ENCODE data around the gene RGMA. TPM values are rescaled to one million over a fixed set of nuclear protein-coding genes. Genes with fewer than 3 reads are reported as not detected.

The RGMA gene
- total and polyA plus RNA-seq, 2 experiments from 2014 or later = 2.5 to 2.7 TPM

DNA sequence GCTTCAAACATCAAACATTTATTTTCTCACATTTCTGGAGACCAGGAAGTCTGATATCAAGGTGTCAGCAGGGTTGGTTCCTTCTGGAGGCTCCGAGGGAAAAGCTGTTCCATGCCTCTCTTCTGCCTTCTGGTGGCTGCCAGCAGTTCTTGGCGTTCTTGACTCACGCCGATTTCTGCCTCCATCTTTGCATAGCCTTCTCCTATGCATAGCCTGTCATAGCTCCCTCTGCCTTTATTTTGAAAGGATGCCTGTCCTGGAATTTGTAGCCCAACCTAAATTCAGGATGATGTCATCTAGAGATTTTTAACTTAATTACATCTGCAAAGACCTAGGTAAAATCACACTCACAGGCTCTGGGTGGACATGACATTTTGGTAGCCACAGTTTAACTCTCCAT, 70.4 kb downstream of the RGMA start:
- no peak for DNase-seq (ENCODE audit: low spot score)
- Histone ChIP-seq H3K4me1 (ENCODE audit: insufficient read depth) (no peaks in the 10 kb centered on the region), H3K4me2 (no peak overlapping the region), H2AFZ (no peak overlapping the region), H3K27me3 (no peaks in the 10 kb centered on the region), H3K79me2 (peaks cover 52% of the 10 kb centered on the region), H3K9me3 (ENCODE audit: low read depth) (no peaks in the 10 kb centered on the region), H3K27ac (no peak overlapping the region), H3K36me3 (replicated peaks; ENCODE audit: insufficient read depth, low read depth) (peaks cover 8% of the 10 kb centered on the region), H3K4me3 (no peak overlapping the region), H4K20me1 (ENCODE audit: insufficient read depth, poor library complexity, severe bottlenecking) (peaks cover 16% of the 10 kb centered on the region), H3K9me2 (replicated peaks; ENCODE audit: insufficient read depth) (no peaks in the 10 kb centered on the region)
- no peak for TF ChIP-seq EZH2 (IDR thresholded peaks at IDR 0.05; ENCODE audit: borderline replicate concordance)
- TF ChIP-seq, protein P1, sequence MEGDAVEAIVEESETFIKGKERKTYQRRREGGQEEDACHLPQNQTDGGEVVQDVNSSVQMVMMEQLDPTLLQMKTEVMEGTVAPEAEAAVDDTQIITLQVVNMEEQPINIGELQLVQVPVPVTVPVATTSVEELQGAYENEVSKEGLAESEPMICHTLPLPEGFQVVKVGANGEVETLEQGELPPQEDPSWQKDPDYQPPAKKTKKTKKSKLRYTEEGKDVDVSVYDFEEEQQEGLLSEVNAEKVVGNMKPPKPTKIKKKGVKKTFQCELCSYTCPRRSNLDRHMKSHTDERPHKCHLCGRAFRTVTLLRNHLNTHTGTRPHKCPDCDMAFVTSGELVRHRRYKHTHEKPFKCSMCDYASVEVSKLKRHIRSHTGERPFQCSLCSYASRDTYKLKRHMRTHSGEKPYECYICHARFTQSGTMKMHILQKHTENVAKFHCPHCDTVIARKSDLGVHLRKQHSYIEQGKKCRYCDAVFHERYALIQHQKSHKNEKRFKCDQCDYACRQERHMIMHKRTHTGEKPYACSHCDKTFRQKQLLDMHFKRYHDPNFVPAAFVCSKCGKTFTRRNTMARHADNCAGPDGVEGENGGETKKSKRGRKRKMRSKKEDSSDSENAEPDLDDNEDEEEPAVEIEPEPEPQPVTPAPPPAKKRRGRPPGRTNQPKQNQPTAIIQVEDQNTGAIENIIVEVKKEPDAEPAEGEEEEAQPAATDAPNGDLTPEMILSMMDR (IDR thresholded peaks at IDR 0.05; ENCODE audit: poor library complexity) = peak; percentile 19
- WGBS (ENCODE audit: low lambda C conversion rate, missing lambda C conversion rate) = 83% methylated on average over 4 of the region's 4 CpGs

DNA sequence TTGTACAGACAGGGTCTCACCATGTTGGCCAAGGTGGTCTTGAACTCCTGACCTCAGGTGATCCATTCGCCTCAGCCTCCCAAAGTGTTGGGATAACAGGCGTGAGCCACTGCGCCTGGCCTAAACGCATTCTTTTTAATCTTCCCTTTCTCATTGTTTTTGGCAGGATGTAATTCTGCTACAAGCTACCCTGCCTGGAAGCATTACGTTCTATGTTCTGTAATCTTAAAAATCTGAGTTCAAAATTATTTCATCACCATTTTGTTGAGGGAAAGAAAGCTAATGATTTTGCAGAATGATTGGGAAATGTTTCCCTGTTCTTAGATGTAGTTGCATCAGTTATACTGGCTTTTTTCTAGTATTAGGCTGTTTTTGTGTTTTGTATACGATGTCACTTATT, 71.5 kb downstream of the RGMA start:
- Histone ChIP-seq H3K4me3 (no peak overlapping the region), H3K4me1 (ENCODE audit: insufficient read depth) (no peaks in the 10 kb centered on the region), H4K20me1 (ENCODE audit: insufficient read depth, poor library complexity, severe bottlenecking) (peaks cover 6% of the 10 kb centered on the region), H3K9me3 (ENCODE audit: low read depth) (no peaks in the 10 kb centered on the region), H3K27ac (no peak overlapping the region), H3K27me3 (no peaks in the 10 kb centered on the region), H3K36me3 (replicated peaks; ENCODE audit: insufficient read depth, low read depth) (peaks cover 8% of the 10 kb centered on the region), H3K9me2 (replicated peaks; ENCODE audit: insufficient read depth) (no peaks in the 10 kb centered on the region), H2AFZ (no peak overlapping the region), H3K79me2 (peaks cover 55% of the 10 kb centered on the region), H3K4me2 (no peak overlapping the region)
- WGBS (ENCODE audit: low lambda C conversion rate, missing lambda C conversion rate) = over 99% methylated on average over 6 of the region's 6 CpGs
- DNase-seq (ENCODE audit: low spot score) = no peak
- TF ChIP-seq EZH2 (IDR thresholded peaks at IDR 0.05; ENCODE audit: borderline replicate concordance) (no peak), EZH2phosphoT487 (IDR thresholded peaks at IDR 0.05; ENCODE audit: low read depth, severe bottlenecking, unreplicated experiment) (no peak)
- TF ChIP-seq, protein P1 (IDR thresholded peaks at IDR 0.05; ENCODE audit: poor library complexity) = no peak

DNA sequence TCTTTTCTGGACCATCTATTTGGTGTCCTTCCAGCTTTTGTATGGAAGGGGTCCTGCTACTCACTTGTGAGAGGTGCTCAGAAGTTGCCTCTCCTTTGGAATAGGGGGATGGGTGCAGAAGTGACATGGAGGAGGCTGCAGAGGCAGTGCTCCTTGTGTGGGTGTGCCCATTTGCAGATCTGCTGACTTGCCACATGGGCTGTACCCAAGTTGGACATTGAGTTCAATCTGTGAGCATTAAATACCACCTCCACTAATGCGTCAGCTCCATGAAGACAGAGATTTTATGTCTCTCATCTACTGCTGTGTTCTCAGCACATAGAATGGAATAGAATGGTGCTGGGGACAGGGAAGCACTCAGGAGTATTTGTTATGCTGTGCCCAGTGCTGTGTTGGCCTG, 76.2 kb downstream of the RGMA start:
- TF ChIP-seq EZH2phosphoT487 (IDR thresholded peaks at IDR 0.05; ENCODE audit: low read depth, severe bottlenecking, unreplicated experiment) = no peak
- TF ChIP-seq EZH2 (IDR thresholded peaks at IDR 0.05; ENCODE audit: borderline replicate concordance) = no peak
- TF ChIP-seq, protein P1 (IDR thresholded peaks at IDR 0.05; ENCODE audit: poor library complexity) = no peak
- Histone ChIP-seq H3K9me3 (ENCODE audit: low read depth) (no peaks in the 10 kb centered on the region), H3K27ac (no peak overlapping the region), H3K79me2 (peaks cover 39% of the 10 kb centered on the region), H4K20me1 (ENCODE audit: insufficient read depth, poor library complexity, severe bottlenecking) (peaks cover 9% of the 10 kb centered on the region), H3K27me3 (no peaks in the 10 kb centered on the region), H3K36me3 (replicated peaks; ENCODE audit: insufficient read depth, low read depth) (peaks cover 5% of the 10 kb centered on the region), H3K4me1 (ENCODE audit: insufficient read depth) (no peaks in the 10 kb centered on the region), H2AFZ (no peak overlapping the region), H3K4me2 (no peak overlapping the region), H3K9me2 (replicated peaks; ENCODE audit: insufficient read depth) (no peaks in the 10 kb centered on the region), H3K4me3 (no peak overlapping the region)
- 100% methylated on average over 1 of the region's 1 CpG for WGBS (ENCODE audit: low lambda C conversion rate, missing lambda C conversion rate)
- DNase-seq (ENCODE audit: low spot score) = no peak

DNA sequence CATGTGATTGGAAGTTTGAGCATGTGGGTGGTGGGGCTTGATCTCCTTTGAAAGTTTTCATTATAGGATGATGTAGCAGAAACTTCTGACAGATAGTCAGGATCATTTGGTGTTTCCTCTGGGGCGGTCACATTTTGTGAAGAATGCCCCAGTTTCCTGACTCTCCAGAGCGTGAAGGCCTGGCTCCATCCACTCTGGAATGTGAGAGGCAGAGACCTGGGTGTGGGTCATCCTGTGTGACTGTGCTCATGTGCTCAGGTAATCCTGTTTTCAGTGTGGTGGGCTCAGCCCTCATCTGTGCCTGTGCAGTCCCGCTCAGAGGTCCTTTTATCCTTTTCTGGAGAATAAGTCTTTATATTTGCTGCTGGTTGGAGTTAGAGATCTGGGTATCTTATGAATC, 81.0 kb downstream of the RGMA start:
- Histone ChIP-seq H3K4me1 (ENCODE audit: insufficient read depth) (no peaks in the 10 kb centered on the region), H4K20me1 (ENCODE audit: insufficient read depth, poor library complexity, severe bottlenecking) (peaks cover 10% of the 10 kb centered on the region), H3K36me3 (replicated peaks; ENCODE audit: insufficient read depth, low read depth) (peaks cover 5% of the 10 kb centered on the region), H3K9me2 (replicated peaks; ENCODE audit: insufficient read depth) (no peaks in the 10 kb centered on the region), H3K4me2 (no peak overlapping the region), H3K27me3 (no peaks in the 10 kb centered on the region), H3K4me3 (no peak overlapping the region), H2AFZ (no peak overlapping the region), H3K9me3 (ENCODE audit: low read depth) (no peaks in the 10 kb centered on the region), H3K79me2 (peaks cover 59% of the 10 kb centered on the region), H3K27ac (no peak overlapping the region)
- TF ChIP-seq EZH2 (IDR thresholded peaks at IDR 0.05; ENCODE audit: borderline replicate concordance) = no peak
- TF ChIP-seq, protein P1 (IDR thresholded peaks at IDR 0.05; ENCODE audit: poor library complexity) = no peak
- WGBS (ENCODE audit: low lambda C conversion rate, missing lambda C conversion rate) = 95% methylated on average over 3 of the region's 3 CpGs
- DNase-seq (ENCODE audit: low spot score) = no peak
